ENCODE results near the gene PERCC1.
A peak's percentile ranks its signal among the peaks of the same experiment; 100 is the strongest.

Gene PERCC1

DNA sequence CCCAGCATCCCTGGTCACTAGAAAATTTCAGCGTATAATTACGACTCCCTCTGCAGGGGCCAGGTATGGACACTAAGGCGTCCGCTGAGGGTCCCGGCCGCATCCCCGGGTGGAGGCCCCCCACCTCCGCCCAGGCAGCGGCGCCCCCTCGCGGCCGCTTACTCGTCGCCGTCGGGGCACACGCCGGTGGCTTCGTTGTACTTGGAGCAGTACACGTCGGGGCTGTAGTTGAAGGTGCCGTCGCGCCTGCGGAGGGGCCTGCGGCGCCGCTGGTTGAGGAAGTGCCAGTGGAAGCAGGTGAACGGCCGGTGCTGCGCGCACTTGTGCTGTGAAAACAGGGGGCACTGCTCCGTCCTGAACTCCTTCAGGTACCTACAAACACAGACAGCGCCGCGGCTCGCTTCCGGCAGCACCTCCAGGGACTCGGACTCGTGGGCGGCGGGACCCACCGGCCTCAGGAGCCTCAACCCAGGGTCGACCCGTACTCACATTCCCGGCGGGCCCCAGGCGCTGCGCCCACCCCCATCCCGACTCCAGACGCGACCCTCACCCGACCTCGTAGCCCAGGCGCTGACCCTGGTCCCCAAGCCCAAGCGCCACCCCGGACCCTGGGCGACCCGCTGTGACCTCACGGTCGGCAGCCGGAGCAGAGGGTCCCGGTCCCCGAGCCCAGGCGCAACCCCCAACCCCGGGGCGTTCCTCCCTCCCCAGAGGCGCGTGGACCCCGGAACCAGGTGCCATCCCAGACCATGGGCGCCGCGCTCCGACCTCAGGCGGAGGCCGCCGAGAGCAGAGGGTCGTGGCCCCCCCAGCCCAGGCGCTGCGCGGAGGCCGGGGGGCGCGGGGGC is 17.0 kb upstream of the PERCC1 start:
- H3K4me3 ChIP-seq (ENCODE audit: low read depth, low read length) = peak overlapping the region; percentile 69
- H3K9me3 ChIP-seq (ENCODE audit: control insufficient read depth, insufficient read depth, low read length) = no peaks in the 10 kb centered on the region
- H3K27ac ChIP-seq (ENCODE audit: low read depth, low read length) = peak overlapping the region; percentile 8
- H3K36me3 ChIP-seq (ENCODE audit: control insufficient read depth, insufficient read depth, low read length) = peaks cover 4% of the 10 kb centered on the region; the same call in 1 of the 2 replicates
- H3K4me1 ChIP-seq (ENCODE audit: control insufficient read depth, insufficient read depth, low read length) = no peaks in the 10 kb centered on the region
- no peaks in the 10 kb centered on the region for H3K27me3 ChIP-seq (ENCODE audit: control insufficient read depth, insufficient read depth, low read length)
- H3K9ac ChIP-seq (ENCODE audit: low read depth, low read length) = no peak overlapping the region; the same call in 1 of the 2 replicates

DNA sequence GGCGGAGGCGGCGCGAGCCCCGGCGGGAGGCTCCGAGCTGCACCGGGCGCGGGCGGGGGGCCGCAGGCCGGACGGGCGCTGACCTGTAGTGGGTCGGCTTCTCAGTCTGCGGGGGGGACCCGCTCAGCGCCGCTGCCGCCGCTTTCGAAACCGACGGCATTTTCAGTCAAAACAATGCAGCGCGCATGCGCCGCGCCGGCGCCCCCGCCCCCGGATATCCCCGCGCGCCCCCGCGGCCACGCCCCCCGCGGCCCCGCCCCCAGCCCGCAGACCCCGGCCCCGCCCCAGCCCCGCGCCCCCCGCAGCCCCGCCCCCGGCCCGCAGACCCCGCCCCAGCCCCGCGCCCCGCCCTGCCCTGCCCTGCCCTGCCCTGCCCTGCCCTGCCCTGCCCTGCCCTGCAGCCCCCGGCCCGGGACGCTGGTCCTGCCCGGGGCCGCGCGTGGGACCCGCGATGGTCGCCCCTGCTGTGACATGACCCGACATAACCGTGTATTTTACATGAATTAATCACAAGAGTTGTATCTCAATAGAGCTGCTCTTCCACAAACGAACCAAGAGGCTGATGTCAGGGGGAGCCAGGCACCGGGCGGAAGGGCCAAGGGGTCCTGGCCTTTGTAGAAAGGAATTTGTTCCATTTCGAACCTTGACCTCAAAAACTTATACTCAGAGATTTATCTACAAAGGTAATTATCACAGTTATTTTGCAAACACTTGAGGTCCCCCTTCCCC is 16.2 kb upstream of the PERCC1 start, which contains the start of gene UNKL:
Gene UNKL (minus strand): TSS at position 173 of the 729 bp plus-strand sequence. CDS start 13 bp downstream, at position 160.
- Histone ChIP-seq H3K27ac (ENCODE audit: low read depth, low read length) (peak within 1 kb of the TSS; percentile 47), H3K4me3 (ENCODE audit: low read depth, low read length) (peak within 1 kb of the TSS; percentile 69), H3K36me3 (ENCODE audit: control insufficient read depth, insufficient read depth, low read length) (peaks cover 4% of the 10 kb centered on the region; the same call in 1 of the 2 replicates), H3K9me3 (ENCODE audit: control insufficient read depth, insufficient read depth, low read length) (no peaks in the 10 kb centered on the region), H3K9ac (ENCODE audit: low read depth, low read length) (no peak within 1 kb of the TSS; the same call in 1 of the 2 replicates), H3K4me1 (ENCODE audit: control insufficient read depth, insufficient read depth, low read length) (0 out of 2 replicates have a peak, but pooled peaks cover 3% of the 10 kb centered on the region), H3K27me3 (ENCODE audit: control insufficient read depth, insufficient read depth, low read length) (no peaks in the 10 kb centered on the region)

DNA sequence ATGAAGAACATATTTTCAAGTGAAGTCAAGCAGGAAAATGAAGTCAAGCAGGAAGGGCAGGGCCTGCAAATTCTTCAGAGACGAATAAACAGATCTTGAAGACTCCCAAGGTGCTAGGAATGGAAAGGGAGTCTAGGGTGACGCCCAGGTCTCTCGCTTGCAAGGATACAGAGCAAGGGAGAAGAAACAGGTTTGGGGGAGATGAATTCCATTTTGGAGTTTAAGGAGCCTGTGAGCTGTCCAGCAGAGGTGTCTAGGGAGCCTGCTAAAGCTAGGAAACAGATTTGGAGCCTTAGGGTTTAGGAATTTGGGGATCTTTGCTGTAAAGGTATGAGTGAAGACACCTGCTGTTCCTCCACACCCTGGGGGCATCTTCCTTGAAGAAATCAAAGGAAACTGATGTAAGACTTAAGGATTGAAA is 14.3 kb upstream of the PERCC1 start:
- no peak overlapping the region for H3K9ac ChIP-seq (ENCODE audit: low read depth, low read length)
- 0 out of 2 replicates have a peak, but pooled peaks cover 5% of the 10 kb centered on the region for H3K4me1 ChIP-seq (ENCODE audit: control insufficient read depth, insufficient read depth, low read length)
- peak overlapping the region; percentile 5 for H3K27ac ChIP-seq (ENCODE audit: low read depth, low read length)

DNA sequence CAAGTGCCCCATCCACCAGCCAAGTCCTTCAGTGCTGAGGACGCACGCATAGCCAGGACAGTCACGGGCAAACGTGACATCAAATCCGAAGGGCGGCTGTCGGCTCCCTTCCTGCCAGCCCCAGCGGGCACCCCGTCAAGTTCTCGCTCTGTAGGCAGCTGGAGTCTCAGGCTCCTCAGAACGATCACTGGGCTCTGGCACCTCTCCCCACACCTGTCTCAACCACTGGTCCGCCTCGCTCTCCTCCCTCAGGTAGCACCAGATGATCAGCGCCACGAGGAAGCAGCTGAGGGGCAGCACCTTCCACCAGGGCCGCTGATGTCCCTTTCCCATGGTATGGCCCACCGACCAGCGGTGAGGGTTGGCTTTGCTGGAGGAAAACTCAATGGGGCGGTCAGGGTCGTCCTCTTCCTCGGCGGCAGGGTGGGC is 10.8 kb upstream of the PERCC1 start:
- Histone ChIP-seq H3K36me3 (ENCODE audit: control insufficient read depth, insufficient read depth, low read length) (no peaks in the 10 kb centered on the region), H3K4me1 (ENCODE audit: control insufficient read depth, insufficient read depth, low read length) (0 out of 2 replicates have a peak, but pooled peaks cover 5% of the 10 kb centered on the region), H3K4me3 (ENCODE audit: low read depth, low read length) (peak overlapping the region; percentile 97), H3K27ac (ENCODE audit: low read depth, low read length) (peak overlapping the region; percentile 76), H3K27me3 (ENCODE audit: control insufficient read depth, insufficient read depth, low read length) (no peaks in the 10 kb centered on the region), H3K9me3 (ENCODE audit: control insufficient read depth, insufficient read depth, low read length) (no peaks in the 10 kb centered on the region), H3K9ac (ENCODE audit: low read depth, low read length) (peak overlapping the region; percentile 85)

More for the DNA sequence above, 14.3 kb upstream of the PERCC1 start:
- Histone ChIP-seq H3K36me3 (ENCODE audit: control insufficient read depth, insufficient read depth, low read length) (peaks cover 4% of the 10 kb centered on the region; the same call in 1 of the 2 replicates), H3K4me3 (ENCODE audit: low read depth, low read length) (no peak overlapping the region), H3K27me3 (ENCODE audit: control insufficient read depth, insufficient read depth, low read length) (no peaks in the 10 kb centered on the region), H3K9me3 (ENCODE audit: control insufficient read depth, insufficient read depth, low read length) (no peaks in the 10 kb centered on the region)

DNA sequence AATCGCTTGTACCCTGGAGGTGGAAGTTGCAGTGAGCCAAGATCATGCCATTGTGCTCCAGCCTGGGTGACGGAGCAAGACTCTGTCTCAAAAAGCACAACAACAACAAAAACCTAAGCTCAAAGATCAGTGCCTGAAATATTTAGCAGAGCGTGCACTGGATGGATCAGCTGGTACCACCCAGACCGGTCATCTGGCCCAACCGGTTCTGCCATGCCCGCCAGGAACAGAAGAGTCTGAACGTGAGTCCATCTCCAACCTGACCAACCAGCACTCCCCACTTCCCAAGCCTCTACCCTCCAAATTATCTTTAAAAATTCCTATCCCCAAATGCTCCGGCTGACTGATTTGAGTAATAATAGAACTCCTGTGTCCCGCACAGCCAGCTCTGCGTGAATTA is 8.8 kb upstream of the PERCC1 start:
- no peak overlapping the region for H3K27ac ChIP-seq (ENCODE audit: low read depth, low read length)
- no peaks in the 10 kb centered on the region for H3K9me3 ChIP-seq (ENCODE audit: control insufficient read depth, insufficient read depth, low read length)
- H3K36me3 ChIP-seq (ENCODE audit: control insufficient read depth, insufficient read depth, low read length) = no peaks in the 10 kb centered on the region
- no peak overlapping the region for H3K4me3 ChIP-seq (ENCODE audit: low read depth, low read length)
- H3K4me1 ChIP-seq (ENCODE audit: control insufficient read depth, insufficient read depth, low read length) = 0 out of 2 replicates have a peak, but pooled peaks cover 5% of the 10 kb centered on the region
- H3K27me3 ChIP-seq (ENCODE audit: control insufficient read depth, insufficient read depth, low read length) = no peaks in the 10 kb centered on the region
- H3K9ac ChIP-seq (ENCODE audit: low read depth, low read length) = no peak overlapping the region

DNA sequence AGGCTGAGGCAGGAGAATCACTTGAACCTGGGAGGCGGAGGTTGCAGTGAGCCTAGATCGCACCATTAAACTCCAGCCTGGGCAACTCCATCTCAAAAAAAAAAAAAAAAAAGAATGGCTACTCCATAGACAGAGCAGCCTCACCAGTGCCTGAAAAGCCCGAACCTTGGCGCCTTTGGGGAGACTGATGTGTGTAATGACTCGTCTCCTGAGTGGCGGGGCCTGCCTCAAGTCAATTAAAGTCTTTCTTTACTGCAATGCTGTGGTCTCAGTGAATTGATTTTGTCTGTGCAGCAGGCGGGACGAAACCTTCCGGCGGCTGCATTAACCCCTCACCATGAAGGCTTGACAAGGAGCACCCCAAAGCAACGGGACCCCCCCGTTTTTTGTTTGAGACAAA is 6.8 kb upstream of the PERCC1 start:
- Histone ChIP-seq H3K9ac (ENCODE audit: low read depth, low read length) (no peak overlapping the region), H3K4me1 (ENCODE audit: control insufficient read depth, insufficient read depth, low read length) (0 out of 2 replicates have a peak, but pooled peaks cover 5% of the 10 kb centered on the region), H3K27me3 (ENCODE audit: control insufficient read depth, insufficient read depth, low read length) (no peaks in the 10 kb centered on the region), H3K4me3 (ENCODE audit: low read depth, low read length) (no peak overlapping the region), H3K9me3 (ENCODE audit: control insufficient read depth, insufficient read depth, low read length) (no peaks in the 10 kb centered on the region), H3K36me3 (ENCODE audit: control insufficient read depth, insufficient read depth, low read length) (no peaks in the 10 kb centered on the region), H3K27ac (ENCODE audit: low read depth, low read length) (no peak overlapping the region)

DNA sequence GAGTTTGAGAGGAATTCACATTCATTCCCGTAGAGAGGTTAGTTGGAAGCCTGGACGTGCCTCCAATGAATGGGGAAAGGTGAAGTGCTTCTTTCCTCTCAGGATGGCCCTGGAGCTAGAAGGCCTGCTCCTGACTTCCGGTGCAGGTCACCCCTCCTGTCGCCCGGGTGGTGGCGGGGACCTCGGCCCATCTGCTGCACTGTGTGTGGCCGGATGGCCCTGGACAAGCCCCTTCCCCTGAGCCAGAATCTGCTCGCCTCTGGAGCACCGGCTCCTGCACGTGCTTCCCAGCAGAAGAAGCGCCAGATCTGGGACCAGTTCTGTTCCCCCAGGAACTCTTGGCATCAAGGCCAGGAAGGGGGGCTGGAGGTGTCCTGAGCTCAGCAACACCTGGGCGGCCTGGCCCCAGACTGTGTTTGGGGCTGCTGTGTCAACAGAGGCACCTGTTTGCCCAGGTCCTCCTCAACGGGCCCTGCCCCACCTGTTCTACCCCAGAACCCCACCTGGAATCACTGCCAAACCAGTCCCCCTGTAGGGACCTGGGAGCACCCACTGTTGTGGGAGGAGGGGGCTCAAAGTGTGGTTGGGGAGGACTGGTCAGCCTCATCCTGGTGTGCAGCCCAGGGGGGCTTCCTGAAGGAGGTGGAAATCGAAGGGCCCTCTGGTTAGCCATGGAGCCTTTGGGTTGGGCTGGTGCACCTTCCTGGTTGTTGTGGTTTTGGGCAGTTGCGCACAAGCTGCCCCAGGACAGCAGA is 5.1 kb upstream of the PERCC1 start:
- Histone ChIP-seq H3K4me1 (ENCODE audit: control insufficient read depth, insufficient read depth, low read length) (no peaks in the 10 kb centered on the region), H3K27ac (ENCODE audit: low read depth, low read length) (no peak overlapping the region), H3K4me3 (ENCODE audit: low read depth, low read length) (no peak overlapping the region), H3K9ac (ENCODE audit: low read depth, low read length) (no peak overlapping the region), H3K9me3 (ENCODE audit: control insufficient read depth, insufficient read depth, low read length) (no peaks in the 10 kb centered on the region), H3K36me3 (ENCODE audit: control insufficient read depth, insufficient read depth, low read length) (no peaks in the 10 kb centered on the region), H3K27me3 (ENCODE audit: control insufficient read depth, insufficient read depth, low read length) (no peaks in the 10 kb centered on the region)

DNA sequence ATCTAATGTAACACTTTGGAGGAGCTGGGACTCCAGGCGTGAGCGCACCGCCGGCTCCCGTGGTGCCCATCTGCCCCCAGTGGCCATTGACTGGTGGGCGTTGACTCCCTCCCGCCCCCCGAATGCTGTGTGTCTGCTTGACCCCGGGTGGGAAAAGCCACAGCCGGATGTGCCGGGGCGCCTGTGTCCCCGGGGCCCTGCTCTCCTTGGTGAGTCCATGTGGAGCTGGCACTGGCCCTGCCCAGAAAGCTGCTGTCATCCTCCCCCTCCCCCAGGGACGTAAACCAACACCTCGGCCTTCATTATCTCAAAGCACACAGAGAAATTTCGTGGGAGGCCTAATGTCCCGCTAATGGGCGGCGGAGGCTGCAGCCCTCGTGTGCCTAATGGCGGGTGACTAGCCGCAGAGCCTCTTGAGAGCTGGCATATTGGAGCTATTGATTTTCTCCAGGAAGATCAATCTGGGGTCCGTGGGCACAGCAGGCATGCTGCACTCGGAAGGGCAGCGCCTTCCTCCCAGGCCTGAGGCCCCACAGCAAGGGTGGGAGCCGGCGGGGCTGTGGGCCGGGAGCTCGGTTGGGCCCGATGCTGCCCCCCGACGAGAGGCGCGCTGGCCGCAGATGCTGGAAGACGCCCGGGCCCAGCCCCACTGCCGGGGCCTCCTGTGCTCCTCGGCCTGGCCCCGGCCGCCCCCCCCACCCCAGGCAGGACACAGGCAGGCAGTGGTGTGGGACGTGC is 4.0 kb upstream of the PERCC1 start:
- no peaks in the 10 kb centered on the region for H3K27me3 ChIP-seq (ENCODE audit: control insufficient read depth, insufficient read depth, low read length)
- H3K4me1 ChIP-seq (ENCODE audit: control insufficient read depth, insufficient read depth, low read length) = no peaks in the 10 kb centered on the region
- no peaks in the 10 kb centered on the region for H3K36me3 ChIP-seq (ENCODE audit: control insufficient read depth, insufficient read depth, low read length)
- no peak overlapping the region for H3K4me3 ChIP-seq (ENCODE audit: low read depth, low read length)
- no peak overlapping the region for H3K27ac ChIP-seq (ENCODE audit: low read depth, low read length)
- H3K9ac ChIP-seq (ENCODE audit: low read depth, low read length) = no peak overlapping the region
- no peaks in the 10 kb centered on the region for H3K9me3 ChIP-seq (ENCODE audit: control insufficient read depth, insufficient read depth, low read length)

DNA sequence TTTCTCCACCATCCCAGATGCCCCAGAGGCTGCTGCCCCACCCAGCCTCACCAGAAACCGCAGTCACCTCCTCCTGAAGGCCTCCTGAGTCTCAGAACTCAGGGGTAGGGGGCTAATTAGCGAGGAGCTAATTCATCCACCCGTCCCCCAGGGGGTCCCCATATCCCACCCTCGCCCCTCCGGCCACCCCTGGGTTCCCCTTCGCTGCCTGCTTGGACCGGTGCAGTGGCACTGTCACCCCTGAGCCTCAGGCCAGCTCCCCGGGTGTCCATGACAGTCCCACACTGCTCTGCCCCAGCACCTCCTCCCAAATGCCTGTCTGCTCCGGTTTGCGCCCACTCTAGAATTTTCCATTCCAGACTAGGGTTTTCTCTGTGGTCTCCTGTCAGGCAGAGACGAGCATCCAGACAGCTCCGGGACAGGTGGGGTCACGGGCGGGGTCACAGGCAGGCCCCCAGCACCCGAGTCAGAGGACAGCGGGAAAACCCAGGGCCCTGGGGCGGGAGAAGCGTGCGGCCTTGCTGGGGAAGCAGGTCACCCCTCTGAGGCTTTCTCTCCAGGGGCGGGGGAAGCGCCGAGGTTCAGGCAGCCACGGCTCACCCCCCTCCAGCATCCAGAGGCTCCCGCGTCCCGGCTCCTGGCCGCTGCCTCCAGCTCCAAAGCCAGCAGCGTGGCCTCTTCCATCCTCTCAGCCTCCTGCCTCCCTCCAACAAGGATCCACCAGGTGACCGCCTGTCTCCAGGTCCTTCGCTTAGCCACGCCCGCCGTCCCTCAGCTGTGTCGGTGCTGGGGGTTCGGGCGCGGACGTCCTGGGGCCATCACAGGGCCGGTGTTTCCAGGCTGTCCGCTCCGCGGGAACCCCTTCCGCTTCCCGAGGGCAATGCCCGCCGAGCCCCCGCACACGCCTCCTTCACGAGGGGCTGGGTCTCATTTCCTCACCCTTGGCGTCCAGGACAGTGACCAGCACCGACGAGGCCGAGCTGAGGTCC is 3.1 kb upstream of the PERCC1 start:
- Histone ChIP-seq H3K9ac (ENCODE audit: low read depth, low read length) (peak overlapping the region; percentile 12; the same call in 1 of the 2 replicates), H3K4me3 (ENCODE audit: low read depth, low read length) (no peak overlapping the region), H3K27me3 (ENCODE audit: control insufficient read depth, insufficient read depth, low read length) (no peaks in the 10 kb centered on the region), H3K36me3 (ENCODE audit: control insufficient read depth, insufficient read depth, low read length) (no peaks in the 10 kb centered on the region), H3K4me1 (ENCODE audit: control insufficient read depth, insufficient read depth, low read length) (no peaks in the 10 kb centered on the region), H3K9me3 (ENCODE audit: control insufficient read depth, insufficient read depth, low read length) (no peaks in the 10 kb centered on the region), H3K27ac (ENCODE audit: low read depth, low read length) (no peak overlapping the region)

Data from HUES48 (cell line).